Neural cell (in vitro differentiated cells): ENCODE measurements around the gene UBD. TPM values are rescaled to one million over a fixed set of nuclear protein-coding genes. Genes with fewer than 3 reads are reported as not detected.

ENCODE experiments used
- H2AFZ ChIP-seq: fragments of 200-600, 300-800 bp; sonication (generic), shearing (Covaris generic); 2 replicates; pipeline ENCODE4 v1.6.0; 2014; ENCODE audit warnings: low read depth, mild to moderate bottlenecking, antibody characterized with exemption, low read length, moderate library complexity
- H3F3A ChIP-seq: fragments of 200-600 bp; shearing (Covaris generic); 2 replicates; pipeline ENCODE4 v1.6.1; 2016; ENCODE audit warnings: mild to moderate bottlenecking, moderate library complexity, mixed read lengths, antibody characterized with exemption, low read length; ENCODE audit not compliant: insufficient read depth, poor library complexity, severe bottlenecking
- H3K27ac ChIP-seq: fragments of 200-600, 300-800 bp; sonication (generic), shearing (Covaris generic); 2 replicates; pipeline ENCODE4 v1.5.1; 2014; ENCODE audit warnings: mild to moderate bottlenecking, low read length, moderate library complexity
- H3K27me3 ChIP-seq: fragments of 300-800, 200-600 bp; sonication (generic), shearing (Covaris generic); 2 replicates; pipeline ENCODE4 v1.6.0; 2014; ENCODE audit warnings: mild to moderate bottlenecking, low read depth, low read length, moderate library complexity; ENCODE audit not compliant: insufficient read depth
- H3K36me3 ChIP-seq: fragments of 300-800, 200-600 bp; sonication (generic), shearing (Covaris generic); 2 replicates; pipeline ENCODE4 v1.5.1; 2014; ENCODE audit warnings: mild to moderate bottlenecking, antibody characterized with exemption, low read length, moderate library complexity; ENCODE audit not compliant: insufficient read depth
- H3K4me2 ChIP-seq: fragments of 300-800, 200-600 bp; sonication (generic), shearing (Covaris generic); 2 replicates; pipeline ENCODE4 v1.6.0; 2014; ENCODE audit warnings: mild to moderate bottlenecking, low read length
- H3K4me3 ChIP-seq: fragments of 300-800, 200-600 bp; sonication (generic), shearing (Covaris generic); 2 replicates; pipeline ENCODE4 v1.5.1; 2014; ENCODE audit warnings: mild to moderate bottlenecking, low read length, moderate library complexity
- H3K79me2 ChIP-seq: fragments of 200-600 bp; shearing (Covaris generic); replicated peaks from 2 replicates; pipeline ENCODE4 v1.6.0; 2014; ENCODE audit warnings: mild to moderate bottlenecking, low read length, moderate library complexity; ENCODE audit not compliant: insufficient read depth
- H3K9ac ChIP-seq: fragments of 300-800, 200-600 bp; sonication (generic), shearing (Covaris generic); 2 replicates; pipeline ENCODE4 v1.6.1; 2016; ENCODE audit warnings: mild to moderate bottlenecking, low read length, mixed read lengths
- H3K9me2 ChIP-seq: fragments of 200-600 bp; shearing (Covaris generic); 2 replicates; pipeline ENCODE4 v1.6.1; 2016; ENCODE audit warnings: mild to moderate bottlenecking, low read length, mixed read lengths; ENCODE audit not compliant: insufficient read depth
- H3K9me3 ChIP-seq: fragments of 200-600, 300-800 bp; sonication (generic), shearing (Covaris generic); 2 replicates; pipeline ENCODE4 v1.6.1; 2016; ENCODE audit warnings: mild to moderate bottlenecking, mixed run types, low read length, moderate library complexity, mixed read lengths
- H4K20me1 ChIP-seq: fragments of 200-600 bp; shearing (Covaris generic); 2 replicates; pipeline ENCODE4 v1.6.1; 2016; ENCODE audit warnings: mild to moderate bottlenecking, mixed run types; ENCODE audit not compliant: insufficient read depth
- EP300 ChIP-seq: fragments of 450-650 bp; conservative IDR thresholded peaks from 2 replicates; pipeline ENCODE4 v1.6.1; 2014; ENCODE audit warnings: antibody characterized with exemption, mild to moderate bottlenecking, moderate library complexity; ENCODE audit not compliant: poor library complexity, severe bottlenecking
- EZH2 ChIP-seq: fragments of 200-600, 300-800 bp; shearing (Covaris generic), sonication (generic); IDR thresholded peaks from 2 replicates; pipeline ENCODE4 v1.6.1; 2014; ENCODE audit warnings: antibody characterized with exemption, low read length, borderline replicate concordance, mild to moderate bottlenecking; ENCODE audit not compliant: insufficient read depth, poor library complexity, severe bottlenecking
- MXI1 ChIP-seq: fragments of 450-650 bp; conservative IDR thresholded peaks from 2 replicates; pipeline ENCODE4 v1.6.1; 2014; ENCODE audit warnings: antibody characterized with exemption, mild to moderate bottlenecking; ENCODE audit not compliant: poor library complexity, severe bottlenecking
- POLR2AphosphoS5 ChIP-seq: IDR thresholded peaks from 2 replicates; pipeline ENCODE4 v1.6.1; 2012
- RAD21 ChIP-seq: fragments of 450-650 bp; conservative IDR thresholded peaks from 2 replicates; pipeline ENCODE4 v1.6.1; 2014; ENCODE audit warnings: antibody characterized with exemption, mild to moderate bottlenecking, moderate library complexity
- SMC3 ChIP-seq: fragments of 450-650 bp; conservative IDR thresholded peaks from 2 replicates; pipeline ENCODE4 v1.6.1; 2014; ENCODE audit warnings: antibody characterized with exemption, mild to moderate bottlenecking, moderate library complexity; ENCODE audit not compliant: poor library complexity
- TAF1 ChIP-seq: IDR thresholded peaks from 2 replicates; pipeline ENCODE4 v1.6.1; 2012; ENCODE audit warnings: low read depth
- polyA plus RNA-seq: library from polyadenylated mRNA; depleted of rRNA; stranded (reverse); fragments of >200 nt; gene quantifications from 2 replicates; pipeline ENCODE4 v1.2.3, GENCODE V29; 2014
- TF ChIP-seq, protein P1 (sequence below): IDR thresholded peaks from 2 replicates; pipeline ENCODE4 v1.6.1; 2012; ENCODE audit warnings: borderline replicate concordance
- TF ChIP-seq, protein P2 (sequence below): fragments of 450-650 bp; IDR thresholded peaks from 2 replicates; pipeline ENCODE4 v1.5.1; 2014; ENCODE audit warnings: antibody characterized with exemption, mild to moderate bottlenecking, moderate library complexity; ENCODE audit not compliant: poor library complexity, severe bottlenecking

Gene UBD
- polyA plus RNA-seq, 1 donor from 2014 or later: not detected

DNA sequence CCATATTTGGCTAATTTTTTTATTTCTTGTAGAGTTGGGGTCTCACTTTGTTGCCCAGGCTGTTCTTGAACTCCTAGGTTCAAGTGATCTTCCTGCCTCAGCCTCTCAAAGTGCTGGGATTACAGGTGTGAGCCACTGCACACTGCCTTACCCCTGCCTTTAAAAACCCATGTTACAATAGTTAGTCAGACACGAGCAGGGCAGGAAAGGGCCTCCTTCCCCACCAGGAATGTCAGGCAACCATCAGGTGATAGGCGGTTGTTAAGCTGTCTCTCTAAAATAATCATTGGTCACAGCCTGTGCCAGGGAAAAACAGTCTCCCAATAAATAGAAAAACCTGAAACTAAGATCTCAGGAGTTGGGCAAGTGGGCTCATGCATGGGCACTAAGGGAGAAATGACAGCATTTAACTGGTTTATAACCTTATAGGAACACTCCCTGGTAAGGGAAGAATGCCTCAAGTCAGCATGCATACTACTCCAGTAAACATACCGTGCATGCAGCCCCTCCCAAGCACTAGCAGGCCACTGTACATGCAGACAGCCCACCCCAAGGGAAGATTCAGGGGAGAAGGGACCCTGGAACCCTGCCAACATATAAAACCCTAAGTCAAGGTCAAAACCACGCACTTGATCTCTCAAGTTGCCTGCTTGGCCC, 33.8 kb upstream of the UBD start:
- Histone ChIP-seq H3K4me3 (no peak overlapping the region), H3K27ac (no peak overlapping the region), H3K9ac (no peak overlapping the region), H4K20me1 (no peaks in the 10 kb centered on the region), H3F3A (no peaks in the 10 kb centered on the region), H3K79me2 (no peaks in the 10 kb centered on the region), H3K27me3 (no peaks in the 10 kb centered on the region), H3K36me3 (no peaks in the 10 kb centered on the region), H3K9me3 (no peaks in the 10 kb centered on the region), H3K9me2 (no peaks in the 10 kb centered on the region), H3K4me2 (no peak overlapping the region), H2AFZ (no peak overlapping the region)
- TF ChIP-seq POLR2AphosphoS5: no peak
- no peak for TF ChIP-seq SMC3
- no peak for TF ChIP-seq EZH2
- TF ChIP-seq MXI1: no peak
- TF ChIP-seq, protein P1, sequence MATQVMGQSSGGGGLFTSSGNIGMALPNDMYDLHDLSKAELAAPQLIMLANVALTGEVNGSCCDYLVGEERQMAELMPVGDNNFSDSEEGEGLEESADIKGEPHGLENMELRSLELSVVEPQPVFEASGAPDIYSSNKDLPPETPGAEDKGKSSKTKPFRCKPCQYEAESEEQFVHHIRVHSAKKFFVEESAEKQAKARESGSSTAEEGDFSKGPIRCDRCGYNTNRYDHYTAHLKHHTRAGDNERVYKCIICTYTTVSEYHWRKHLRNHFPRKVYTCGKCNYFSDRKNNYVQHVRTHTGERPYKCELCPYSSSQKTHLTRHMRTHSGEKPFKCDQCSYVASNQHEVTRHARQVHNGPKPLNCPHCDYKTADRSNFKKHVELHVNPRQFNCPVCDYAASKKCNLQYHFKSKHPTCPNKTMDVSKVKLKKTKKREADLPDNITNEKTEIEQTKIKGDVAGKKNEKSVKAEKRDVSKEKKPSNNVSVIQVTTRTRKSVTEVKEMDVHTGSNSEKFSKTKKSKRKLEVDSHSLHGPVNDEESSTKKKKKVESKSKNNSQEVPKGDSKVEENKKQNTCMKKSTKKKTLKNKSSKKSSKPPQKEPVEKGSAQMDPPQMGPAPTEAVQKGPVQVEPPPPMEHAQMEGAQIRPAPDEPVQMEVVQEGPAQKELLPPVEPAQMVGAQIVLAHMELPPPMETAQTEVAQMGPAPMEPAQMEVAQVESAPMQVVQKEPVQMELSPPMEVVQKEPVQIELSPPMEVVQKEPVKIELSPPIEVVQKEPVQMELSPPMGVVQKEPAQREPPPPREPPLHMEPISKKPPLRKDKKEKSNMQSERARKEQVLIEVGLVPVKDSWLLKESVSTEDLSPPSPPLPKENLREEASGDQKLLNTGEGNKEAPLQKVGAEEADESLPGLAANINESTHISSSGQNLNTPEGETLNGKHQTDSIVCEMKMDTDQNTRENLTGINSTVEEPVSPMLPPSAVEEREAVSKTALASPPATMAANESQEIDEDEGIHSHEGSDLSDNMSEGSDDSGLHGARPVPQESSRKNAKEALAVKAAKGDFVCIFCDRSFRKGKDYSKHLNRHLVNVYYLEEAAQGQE: no peak
- TF ChIP-seq EP300: no peak
- TF ChIP-seq, protein P2, sequence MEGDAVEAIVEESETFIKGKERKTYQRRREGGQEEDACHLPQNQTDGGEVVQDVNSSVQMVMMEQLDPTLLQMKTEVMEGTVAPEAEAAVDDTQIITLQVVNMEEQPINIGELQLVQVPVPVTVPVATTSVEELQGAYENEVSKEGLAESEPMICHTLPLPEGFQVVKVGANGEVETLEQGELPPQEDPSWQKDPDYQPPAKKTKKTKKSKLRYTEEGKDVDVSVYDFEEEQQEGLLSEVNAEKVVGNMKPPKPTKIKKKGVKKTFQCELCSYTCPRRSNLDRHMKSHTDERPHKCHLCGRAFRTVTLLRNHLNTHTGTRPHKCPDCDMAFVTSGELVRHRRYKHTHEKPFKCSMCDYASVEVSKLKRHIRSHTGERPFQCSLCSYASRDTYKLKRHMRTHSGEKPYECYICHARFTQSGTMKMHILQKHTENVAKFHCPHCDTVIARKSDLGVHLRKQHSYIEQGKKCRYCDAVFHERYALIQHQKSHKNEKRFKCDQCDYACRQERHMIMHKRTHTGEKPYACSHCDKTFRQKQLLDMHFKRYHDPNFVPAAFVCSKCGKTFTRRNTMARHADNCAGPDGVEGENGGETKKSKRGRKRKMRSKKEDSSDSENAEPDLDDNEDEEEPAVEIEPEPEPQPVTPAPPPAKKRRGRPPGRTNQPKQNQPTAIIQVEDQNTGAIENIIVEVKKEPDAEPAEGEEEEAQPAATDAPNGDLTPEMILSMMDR: no peak
- no peak for TF ChIP-seq TAF1
- no peak for TF ChIP-seq RAD21

DNA sequence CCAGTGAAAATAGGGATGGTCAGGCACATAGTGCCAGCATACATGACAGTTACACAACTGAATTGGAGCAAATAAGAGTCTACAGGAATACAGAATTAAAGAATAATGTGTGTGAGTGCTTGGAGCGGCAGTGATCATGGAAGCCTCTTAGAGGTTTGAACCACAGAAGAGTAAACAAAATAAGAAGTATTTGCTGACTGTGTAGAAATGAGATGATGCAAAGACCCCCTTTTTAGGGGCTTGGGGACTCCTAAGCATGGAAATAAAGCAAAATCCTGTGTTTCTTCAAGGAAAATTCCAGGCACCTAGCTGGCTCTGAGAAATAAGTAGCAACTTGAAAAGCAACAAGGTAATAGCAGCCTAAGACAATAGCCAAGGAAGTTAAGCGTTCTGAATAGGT, 32.1 kb upstream of the UBD start:
- Histone ChIP-seq H3K27me3 (no peaks in the 10 kb centered on the region), H3K27ac (no peak overlapping the region), H3K9me3 (no peaks in the 10 kb centered on the region), H2AFZ (no peak overlapping the region), H3K4me3 (no peak overlapping the region), H3K9ac (no peak overlapping the region), H3K36me3 (no peaks in the 10 kb centered on the region), H3F3A (no peaks in the 10 kb centered on the region), H3K79me2 (no peaks in the 10 kb centered on the region), H3K4me2 (no peak overlapping the region), H3K9me2 (no peaks in the 10 kb centered on the region), H4K20me1 (no peaks in the 10 kb centered on the region)
- TF ChIP-seq SMC3 (no peak), RAD21 (no peak)
